Peyer's patch (tissue), 4 donors: ENCODE measurements around the gene EVC2.

Source experiments
- CTCF ChIP-seq, 6 experiments: fragments of 450-650 bp in 4 of 6; fragments of 200-600 bp in 2 of 6; sonication (generic) in 1 of 6; IDR thresholded peaks; one replicate each; pipeline ENCODE4 v1.5.1; 2017 to 2019; ENCODE audit warnings: antibody characterized with exemption in 6 of 6, mild to moderate bottlenecking in 3 of 6, moderate library complexity in 1 of 6
- POLR2A ChIP-seq, 2 donors: fragments of 450-650 bp; IDR thresholded peaks; one replicate each; pipeline ENCODE4 v1.5.1; 2017; ENCODE audit warnings: antibody characterized with exemption in 2 of 2, mild to moderate bottlenecking in 2 of 2, moderate library complexity in 2 of 2

- TF ChIP-seq CTCF (IDR thresholded peaks at IDR 0.05) = no peak
- TF ChIP-seq POLR2A (IDR thresholded peaks at IDR 0.05) = no peak
These were observed 29.7 kb upstream of the EVC2 start for GRCh38 chr4:5738061-5738460.
